Tibial nerve (tissue), 4 donors: Measurements from ENCODE around the gene IRX6. TPM values are rescaled to one million over a fixed set of nuclear protein-coding genes. Genes with fewer than 3 reads are reported as not detected.

ENCODE experiments used
- DNase-seq, 2 donors: peaks; one replicate each; pipeline ENCODE4 v3.0.0-alpha.2; 2019; ENCODE audit warnings: low spot score in 2 of 2
- H3K27ac ChIP-seq, 4 donors: fragments of 200-600 bp; sonication (generic) in 3 of 4; one replicate each; pipeline ENCODE4 v1.5.1; 2017 to 2019; ENCODE audit warnings: mild to moderate bottlenecking in 1 of 4
- H3K27me3 ChIP-seq, 2 donors: fragments of 200-600 bp; sonication (generic) in 1 of 2; one replicate each; pipeline versions ENCODE4 v1.5.1 to v1.6.0; 2017 to 2019
- H3K36me3 ChIP-seq, 3 donors: fragments of 200-600 bp; sonication (generic); one replicate each; pipeline ENCODE4 v1.5.1; 2018 to 2019
- H3K4me1 ChIP-seq, 4 donors: fragments of 200-600 bp; sonication (generic) in 3 of 4; one replicate each; pipeline ENCODE4 v1.5.1; 2017 to 2019
- H3K4me3 ChIP-seq, 4 donors: fragments of 200-600 bp; sonication (generic) in 3 of 4; one replicate each; pipeline ENCODE4 v1.5.1; 2017 to 2019; ENCODE audit warnings: mild to moderate bottlenecking in 1 of 4, moderate library complexity in 1 of 4
- H3K9me3 ChIP-seq, 4 donors: fragments of 200-600 bp; sonication (generic) in 3 of 4; one replicate each; pipeline ENCODE4 v1.5.1; 2017 to 2019
- CTCF ChIP-seq, 5 experiments: fragments of 200-600 bp in 3 of 5; fragments of 450-650 bp in 2 of 5; sonication (generic) in 3 of 5; IDR thresholded peaks; one replicate each; pipeline ENCODE4 v1.5.1; 2016 to 2019; ENCODE audit warnings: antibody characterized with exemption in 5 of 5, mild to moderate bottlenecking in 3 of 5, moderate library complexity in 2 of 5
- EP300 ChIP-seq, 2 donors: sonication (generic); formaldehyde crosslinking; IDR thresholded peaks; one replicate each; pipeline ENCODE4 v1.6.1; 2017; ENCODE audit warnings: antibody characterized with exemption in 2 of 2, mild to moderate bottlenecking in 1 of 2
- POLR2A ChIP-seq, 2 donors: fragments of 450-650 bp; IDR thresholded peaks; one replicate each; pipeline ENCODE4 v1.6.1; 2017; ENCODE audit warnings: antibody characterized with exemption in 2 of 2, mild to moderate bottlenecking in 2 of 2, moderate library complexity in 2 of 2
- WGBS, 2 donors: methylation state at CpG; one replicate each; pipeline ENCODE4 v1.1.5; 2018; 5-methylcytosine and 5-hydroxymethylcytosine counted together
- total RNA-seq, 4 donors: library from RNA; depleted of rRNA; stranded (reverse); fragments of >200 nt; gene quantifications; one replicate each; pipeline ENCODE4 v1.1.0, GENCODE V29; 2016

IRX6 gene
- total RNA-seq, 4 donors from 2014 or later = 0.66 to 2.1 (median 1.4) TPM

- TF ChIP-seq CTCF (IDR thresholded peaks at IDR 0.05) (no peak), EP300 (IDR thresholded peaks at IDR 0.05) (no peak), POLR2A (IDR thresholded peaks at IDR 0.05) (no peak)
- no peak overlapping the region for H3K4me3 ChIP-seq
- H3K36me3 ChIP-seq = no peaks in the 10 kb centered on the region
- 86 to 89% methylated on average over 6 of the region's 6 CpGs for WGBS, 2 donors
- H3K9me3 ChIP-seq = no peaks in the 10 kb centered on the region
- peaks cover 0 to 6% (median 0%) of the 10 kb centered on the region in 4 donors for H3K4me1 ChIP-seq
- no peaks in the 10 kb centered on the region for H3K27me3 ChIP-seq
- H3K27ac ChIP-seq = no peak overlapping the region
- DNase-seq = no peak
Measured at GRCh38 chr16:55279598-55279997, 44.4 kb upstream of the IRX6 start.

- Histone ChIP-seq H3K27me3 (no peaks in the 10 kb centered on the region), H3K36me3 (no peaks in the 10 kb centered on the region), H3K4me3 (no peak overlapping the region), H3K9me3 (no peaks in the 10 kb centered on the region), H3K4me1 (peaks cover 0 to 6% (median 0%) of the 10 kb centered on the region in 4 donors), H3K27ac (no peak overlapping the region)
- 28 to 41% methylated on average over 4 of the region's 4 CpGs for WGBS, 2 donors
- TF ChIP-seq EP300 (IDR thresholded peaks at IDR 0.05) (no peak), CTCF (IDR thresholded peaks at IDR 0.05) (no peak), POLR2A (IDR thresholded peaks at IDR 0.05) (no peak)
- DNase-seq = no peak
Measured at GRCh38 chr16:55280587-55280986, 43.4 kb upstream of the IRX6 start.

- no peak for TF ChIP-seq POLR2A (IDR thresholded peaks at IDR 0.05)
Measured at GRCh38 chr16:55282441-55282840, 41.6 kb upstream of the IRX6 start.

DNA sequence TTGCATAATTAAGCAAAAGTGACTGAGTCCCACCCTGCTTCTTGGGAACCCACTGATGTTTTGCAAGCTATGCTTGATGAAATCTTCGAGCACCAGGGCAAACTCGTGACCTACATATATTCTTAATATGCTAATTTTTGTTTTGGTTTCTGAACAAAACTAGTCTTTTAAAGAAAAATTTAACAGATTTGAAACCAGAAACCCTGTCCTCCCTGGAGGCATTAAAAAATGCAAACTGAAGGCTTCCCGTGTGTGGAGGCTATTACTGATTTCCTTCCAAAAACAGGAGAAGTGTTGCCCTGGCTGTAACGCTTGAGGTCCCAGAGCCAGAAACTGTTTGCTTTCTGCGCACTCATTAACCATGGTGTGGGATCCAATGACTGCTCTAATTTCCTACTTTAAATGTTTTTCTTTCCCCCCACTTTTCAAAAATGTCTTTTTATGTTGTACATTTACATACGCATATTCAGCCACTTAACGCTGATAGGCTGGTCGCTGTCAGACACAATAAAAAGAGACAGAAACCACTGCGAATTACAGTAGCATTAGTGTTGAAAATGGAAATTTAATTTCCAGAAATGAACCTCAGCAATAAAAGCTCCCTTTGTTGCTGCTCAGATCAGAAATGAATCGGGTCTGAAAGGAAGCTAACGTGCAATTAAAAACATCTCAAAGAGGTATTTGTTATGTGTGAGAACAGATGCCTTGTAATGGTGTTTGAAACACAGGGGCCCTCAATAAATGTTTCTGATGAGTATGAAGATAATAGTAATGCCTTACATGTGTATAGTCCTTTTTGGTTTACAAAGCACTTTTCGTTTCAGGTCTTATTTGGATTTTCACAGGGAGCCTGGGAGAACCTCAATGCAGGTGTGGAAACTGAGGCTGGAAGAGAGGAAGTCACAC, 39.9 kb upstream of the IRX6 start:
- Histone ChIP-seq H3K4me3 (no peak overlapping the region), H3K27ac (no peak overlapping the region), H3K9me3 (peaks cover 0 to 23% (median 5%) of the 10 kb centered on the region in 4 donors), H3K4me1 (peaks cover 0 to 6% (median 0%) of the 10 kb centered on the region in 4 donors), H3K27me3 (no peaks in the 10 kb centered on the region), H3K36me3 (no peaks in the 10 kb centered on the region)
- WGBS, 2 donors = 19 to 25% methylated on average over 12 of the region's 12 CpGs
- TF ChIP-seq POLR2A (IDR thresholded peaks at IDR 0.05) (no peak), EP300 (IDR thresholded peaks at IDR 0.05) (no peak), CTCF (IDR thresholded peaks at IDR 0.05) (no peak)
- no peak for DNase-seq

More at GRCh38 chr16:55282441-55282840, 41.6 kb upstream of the IRX6 start:
- Histone ChIP-seq H3K27ac (no peak overlapping the region), H3K4me1 (peaks cover 0 to 6% (median 0%) of the 10 kb centered on the region in 4 donors), H3K9me3 (peaks cover 0 to 8% (median under 1%) of the 10 kb centered on the region in 4 donors), H3K27me3 (no peaks in the 10 kb centered on the region), H3K36me3 (no peaks in the 10 kb centered on the region), H3K4me3 (no peak overlapping the region)
- DNase-seq = no peak
- WGBS, 2 donors = 34 to 47% methylated on average over 1 of the region's 1 CpG

DNA sequence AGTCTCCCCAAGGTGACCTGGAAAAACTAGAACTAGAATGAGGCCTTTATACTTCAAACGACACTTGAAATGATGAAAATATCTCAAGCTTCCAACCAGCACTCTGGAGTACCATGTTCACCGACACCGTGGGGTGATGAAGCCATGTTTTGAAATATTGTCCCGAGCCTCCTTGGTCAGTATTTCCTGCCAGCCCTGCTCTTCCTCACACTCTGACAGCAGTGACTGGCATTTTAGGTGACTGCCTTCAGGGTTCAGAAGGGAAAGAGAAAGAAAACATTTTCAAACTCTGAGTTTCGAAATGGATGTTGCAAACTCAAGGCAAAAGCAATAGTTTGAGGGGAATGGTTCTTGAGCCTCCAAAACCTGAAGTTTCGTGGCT, 39.3 kb upstream of the IRX6 start:
- no peak for DNase-seq
- Histone ChIP-seq H3K4me1 (peaks cover 0 to 6% (median 0%) of the 10 kb centered on the region in 4 donors), H3K9me3 (peaks cover 0 to 29% (median 5%) of the 10 kb centered on the region in 4 donors), H3K36me3 (no peaks in the 10 kb centered on the region), H3K27me3 (no peaks in the 10 kb centered on the region), H3K4me3 (no peak overlapping the region), H3K27ac (no peak overlapping the region)
- TF ChIP-seq EP300 (IDR thresholded peaks at IDR 0.05) (no peak), POLR2A (IDR thresholded peaks at IDR 0.05) (no peak), CTCF (IDR thresholded peaks at IDR 0.05) (no peak)
- WGBS, 2 donors = 63 to 70% methylated on average over 6 of the region's 6 CpGs
